HUES6 (cell line): ENCODE data around the gene SDF2L1.
"Not testable (repeated sequence)": the region's sequence is repeated elsewhere in the genome, so short reads cannot be mapped to it uniquely, and the experiment has no call there.

Experiments used
- H3K27ac ChIP-seq: 2 replicates; pipeline ENCODE4 v1.7.0; 2013; ENCODE audit warnings: low read depth, mild to moderate bottlenecking, low read length, inconsistent platforms
- H3K27me3 ChIP-seq: 2 replicates; pipeline ENCODE4 v1.6.1; 2013; ENCODE audit warnings: low read length; ENCODE audit not compliant: control insufficient read depth, insufficient read depth
- H3K36me3 ChIP-seq: 2 replicates; pipeline ENCODE4 v1.6.1; 2013; ENCODE audit warnings: low read length; ENCODE audit not compliant: control insufficient read depth, insufficient read depth
- H3K4me1 ChIP-seq: 2 replicates; pipeline ENCODE4 v1.6.1; 2013; ENCODE audit warnings: low read length; ENCODE audit not compliant: control insufficient read depth, insufficient read depth
- H3K4me3 ChIP-seq: 2 replicates; pipeline ENCODE4 v1.5.1; 2013; ENCODE audit warnings: low read depth, low read length
- H3K9ac ChIP-seq: one replicate; pipeline ENCODE4 v1.6.1; 2013; ENCODE audit warnings: mild to moderate bottlenecking, low read length
- H3K9me3 ChIP-seq: 2 replicates; pipeline ENCODE4 v1.6.1; 2013; ENCODE audit warnings: low read depth, low read length; ENCODE audit not compliant: control insufficient read depth, insufficient read depth

SDF2L1 gene

DNA sequence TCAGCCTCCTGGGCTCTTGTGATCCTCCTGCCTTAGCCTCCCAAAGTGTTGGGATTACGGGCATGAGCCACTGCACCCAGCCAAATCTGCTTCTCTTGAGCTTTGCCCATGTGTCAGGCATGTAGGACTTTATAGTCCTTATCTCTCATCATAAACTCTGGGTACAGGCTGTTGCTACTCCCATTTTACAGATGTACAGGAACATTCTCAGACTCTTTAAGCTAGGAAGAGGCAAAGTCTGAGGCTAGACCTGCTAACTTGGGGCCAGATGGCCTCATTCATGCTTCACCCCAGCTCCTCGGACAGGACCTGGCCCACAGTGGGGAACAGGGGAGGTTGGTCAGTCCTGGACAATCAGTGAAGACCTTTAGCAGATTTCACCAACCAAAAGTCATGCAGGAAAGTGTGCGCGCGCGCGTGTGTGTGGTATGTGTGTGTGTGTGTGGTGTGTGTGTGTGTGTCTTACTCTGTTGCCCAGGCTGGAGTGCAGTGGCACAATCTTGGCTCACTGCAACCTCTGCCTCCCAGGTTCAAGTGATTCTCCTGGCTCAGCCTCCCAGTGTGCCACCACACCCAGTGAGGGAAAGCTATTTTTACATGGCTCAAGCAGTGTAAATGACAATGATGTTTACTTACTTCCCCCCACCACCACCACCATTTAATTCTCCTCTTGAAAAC, 36.1 kb upstream of the SDF2L1 start:
- H3K27ac ChIP-seq, result no peak overlapping the region
- H3K4me3 ChIP-seq, result no peak overlapping the region
- no peak overlapping the region for H3K9ac ChIP-seq
- peaks cover 29% of the 10 kb centered on the region for H3K36me3 ChIP-seq
- H3K27me3 ChIP-seq, result no peaks in the 10 kb centered on the region
- no peaks in the 10 kb centered on the region for H3K4me1 ChIP-seq
- H3K9me3 ChIP-seq, result no peaks in the 10 kb centered on the region

DNA sequence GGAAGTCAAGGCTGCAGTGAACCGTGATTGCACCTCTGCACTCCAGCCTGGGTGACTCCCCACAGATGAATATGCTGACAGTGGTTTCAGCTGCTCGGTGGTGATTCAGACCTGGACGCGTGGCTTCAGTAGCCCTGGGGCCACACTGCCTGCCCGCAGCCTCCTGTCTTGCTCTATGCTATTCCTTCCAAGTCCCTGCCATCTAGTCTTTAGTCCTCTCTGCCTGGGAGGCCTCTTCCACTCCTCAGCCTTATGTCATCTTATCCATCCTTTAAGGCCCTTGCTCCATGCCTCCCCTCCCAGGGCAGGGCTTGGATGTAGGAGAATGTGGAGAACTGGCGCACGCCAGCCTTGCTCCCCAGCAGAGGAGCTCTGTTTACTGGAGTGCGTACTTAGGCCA, 35.3 kb upstream of the SDF2L1 start:
- H3K4me3 ChIP-seq, result no peak overlapping the region
- peaks cover 37% of the 10 kb centered on the region for H3K36me3 ChIP-seq
- H3K27me3 ChIP-seq, result no peaks in the 10 kb centered on the region
- no peak overlapping the region for H3K9ac ChIP-seq
- H3K27ac ChIP-seq, result no peak overlapping the region
- H3K9me3 ChIP-seq, result no peaks in the 10 kb centered on the region
- no peaks in the 10 kb centered on the region for H3K4me1 ChIP-seq

DNA sequence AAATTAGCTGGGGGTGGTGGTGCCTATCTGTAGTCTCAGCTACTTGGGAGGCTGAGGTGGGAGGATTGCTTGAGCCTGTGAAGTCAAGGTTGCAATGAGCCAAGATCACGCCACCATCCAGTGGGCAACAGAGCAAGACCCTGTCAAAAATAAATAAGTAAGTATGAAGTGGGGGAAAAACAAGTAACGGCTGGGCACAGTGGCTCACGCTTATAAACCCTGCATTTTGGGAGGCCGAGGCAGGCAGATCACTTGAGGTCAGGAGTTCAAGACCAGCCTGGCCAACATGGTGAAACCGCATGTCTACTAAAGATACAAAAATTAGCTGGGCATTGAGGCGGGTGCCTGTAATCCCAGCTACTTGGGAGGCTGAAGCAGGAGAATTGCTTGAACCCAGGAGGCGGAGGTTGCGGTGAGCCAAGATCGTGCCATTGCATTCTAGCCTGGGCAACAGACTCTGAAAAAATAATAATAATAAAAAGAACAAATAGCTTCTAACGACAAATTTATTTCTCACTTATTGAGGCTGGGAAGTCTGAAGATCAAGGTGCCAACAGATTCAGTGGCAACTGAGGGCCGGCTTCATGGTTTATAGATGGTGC, 32.4 kb upstream of the SDF2L1 start:
- not testable (repeated sequence) for H3K27me3 ChIP-seq, H3K4me1 ChIP-seq, H3K27ac ChIP-seq, H3K4me3 ChIP-seq, H3K9me3 ChIP-seq, H3K9ac ChIP-seq
- H3K36me3 ChIP-seq, result peaks cover 52% of the 10 kb centered on the region

DNA sequence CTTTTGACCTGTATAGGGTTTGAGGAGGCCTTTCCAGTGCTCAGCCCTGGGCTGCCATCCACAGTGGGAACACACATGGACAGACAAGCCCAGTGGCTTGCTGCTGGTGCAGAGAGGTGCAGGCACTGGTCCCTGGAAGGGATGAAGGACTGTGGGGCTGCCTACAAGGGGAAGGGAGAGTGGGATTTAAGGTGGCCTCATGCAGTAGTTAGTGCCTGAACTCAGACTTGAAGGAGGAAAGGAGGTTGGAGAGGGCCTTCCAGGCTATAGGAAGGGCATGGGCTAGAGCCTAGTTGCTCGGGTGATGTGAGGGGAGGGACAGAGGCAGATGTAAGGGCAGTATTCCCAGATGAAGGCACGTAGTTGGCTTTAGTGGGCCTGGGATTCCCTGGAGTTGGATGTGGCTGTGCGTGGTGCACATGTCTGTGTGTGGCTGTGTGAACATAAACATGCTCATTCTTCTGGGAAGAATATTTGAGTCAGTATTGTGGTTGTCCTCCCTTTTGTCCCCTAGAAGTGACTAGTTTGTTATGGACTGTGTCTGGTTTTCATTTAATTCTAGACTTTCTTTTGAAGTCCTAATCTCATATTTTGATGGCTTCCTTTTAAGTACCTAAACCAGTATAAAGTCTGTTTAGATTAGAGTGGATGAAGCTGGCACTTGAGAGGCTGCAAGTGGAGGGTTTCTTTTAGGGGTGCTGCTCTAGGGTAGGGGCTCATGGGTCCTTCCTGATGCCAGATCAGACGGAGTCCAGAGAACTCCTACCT, 30.7 kb upstream of the SDF2L1 start:
- Histone ChIP-seq H3K36me3 (peaks cover 53% of the 10 kb centered on the region), H3K27me3 (no peaks in the 10 kb centered on the region), H3K9me3 (no peaks in the 10 kb centered on the region)

DNA sequence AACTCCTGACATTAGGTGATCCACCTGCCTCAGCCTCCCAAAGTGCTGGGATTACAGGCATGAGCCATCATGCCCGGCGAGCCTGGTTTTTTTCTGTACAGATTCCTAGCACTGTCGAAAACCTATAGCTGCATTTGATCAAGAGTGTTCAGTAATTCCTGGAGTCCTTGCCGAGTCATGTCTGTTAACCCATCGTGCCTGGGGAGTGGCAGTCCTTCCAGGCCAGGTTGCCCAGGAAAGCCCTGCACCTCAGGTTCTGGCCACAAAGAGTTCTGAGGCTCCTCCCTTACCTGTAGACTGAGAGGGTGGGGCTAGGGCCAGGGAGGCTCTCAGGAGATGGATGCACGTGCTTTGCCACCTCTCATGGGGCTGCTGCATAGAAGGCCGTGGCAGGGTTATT, 29.2 kb upstream of the SDF2L1 start:
- H3K4me3 ChIP-seq, result no peak overlapping the region
- no peak overlapping the region for H3K27ac ChIP-seq
- H3K4me1 ChIP-seq, result no peaks in the 10 kb centered on the region
- no peaks in the 10 kb centered on the region for H3K27me3 ChIP-seq
- peaks cover 48% of the 10 kb centered on the region for H3K36me3 ChIP-seq
- no peaks in the 10 kb centered on the region for H3K9me3 ChIP-seq
- H3K9ac ChIP-seq, result no peak overlapping the region

More for the DNA sequence above, 30.7 kb upstream of the SDF2L1 start:
- Histone ChIP-seq H3K9ac (no peak overlapping the region), H3K4me3 (no peak overlapping the region), H3K4me1 (no peaks in the 10 kb centered on the region), H3K27ac (no peak overlapping the region)

DNA sequence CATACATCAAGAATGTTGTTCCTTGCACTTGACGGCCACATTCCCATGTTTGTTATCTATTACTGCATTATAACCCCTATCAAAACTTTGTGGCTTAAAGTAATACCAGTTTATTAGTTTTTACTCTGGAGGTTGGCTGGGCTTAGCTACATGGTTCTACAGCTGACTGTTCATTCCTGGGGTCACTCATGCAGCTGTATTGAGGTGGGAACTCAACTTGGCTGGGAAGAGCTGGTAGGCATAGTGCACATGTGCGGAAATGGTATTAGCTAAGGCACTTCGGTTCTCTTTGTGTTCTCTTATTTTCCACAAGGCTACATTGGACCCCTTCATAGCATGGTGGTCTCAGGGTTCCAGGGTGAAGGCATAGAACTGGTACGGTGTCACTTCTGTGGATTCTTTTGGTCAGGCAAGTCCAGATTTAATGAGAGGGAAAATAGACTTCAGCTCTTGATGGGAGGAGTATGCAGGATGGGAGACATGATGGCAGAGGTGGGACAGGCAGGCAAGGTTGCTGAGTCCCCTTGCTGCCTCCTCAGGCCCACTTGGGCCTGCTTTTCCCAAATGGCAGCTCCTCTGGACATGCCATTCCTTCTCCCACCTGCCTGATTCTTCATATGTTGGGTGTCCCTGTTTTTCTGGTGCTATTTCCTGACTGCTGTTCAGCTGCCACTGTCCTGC, 28.4 kb upstream of the SDF2L1 start:
- Histone ChIP-seq H3K36me3 (peaks cover 49% of the 10 kb centered on the region), H3K9ac (no peak overlapping the region), H3K4me3 (no peak overlapping the region), H3K27me3 (no peaks in the 10 kb centered on the region), H3K27ac (no peak overlapping the region), H3K9me3 (no peaks in the 10 kb centered on the region), H3K4me1 (no peaks in the 10 kb centered on the region)

DNA sequence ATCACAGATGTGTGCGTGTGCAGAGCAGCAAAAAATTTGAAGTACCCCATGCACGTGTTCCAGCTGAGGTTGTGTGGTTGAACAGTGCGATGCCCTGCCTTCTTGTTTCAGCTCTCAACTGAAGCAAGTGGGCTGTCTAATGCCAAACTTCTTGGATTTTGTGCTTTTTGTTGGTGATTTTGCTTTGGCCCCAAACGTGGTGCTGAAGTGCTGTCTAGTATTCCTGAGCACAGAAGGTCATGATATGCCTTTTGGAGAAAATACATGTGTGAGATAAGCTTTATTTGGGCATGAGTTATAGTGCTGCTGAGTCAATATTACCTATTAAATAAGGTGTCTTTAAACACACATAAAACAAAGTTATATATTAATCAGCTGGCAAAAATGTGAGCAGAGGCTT, 26.4 kb upstream of the SDF2L1 start:
- no peaks in the 10 kb centered on the region for H3K4me1 ChIP-seq
- H3K4me3 ChIP-seq, result no peak overlapping the region
- peaks cover 51% of the 10 kb centered on the region for H3K36me3 ChIP-seq
- no peaks in the 10 kb centered on the region for H3K27me3 ChIP-seq
- no peak overlapping the region for H3K27ac ChIP-seq
- no peaks in the 10 kb centered on the region for H3K9me3 ChIP-seq
- H3K9ac ChIP-seq, result no peak overlapping the region

DNA sequence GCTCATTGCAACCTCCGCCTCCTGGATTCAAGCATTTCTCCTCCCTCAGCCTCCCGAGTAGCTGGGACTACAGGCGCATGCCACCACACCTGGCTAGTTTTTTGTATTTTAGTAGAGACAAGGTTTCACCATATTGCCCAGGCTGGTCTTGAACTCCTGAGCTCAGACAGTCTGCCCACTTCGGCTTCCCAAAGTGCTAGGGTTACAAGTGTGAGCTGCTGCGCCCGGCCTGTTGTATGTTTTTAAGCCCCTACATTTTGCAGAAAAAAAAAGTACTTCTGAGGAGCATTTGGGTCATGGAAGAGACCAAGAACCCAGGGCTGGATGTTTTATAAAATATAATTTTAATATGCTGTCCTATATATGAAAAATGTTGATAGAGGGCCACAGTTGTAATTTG, 24.8 kb upstream of the SDF2L1 start:
- H3K9ac ChIP-seq, H3K27me3 ChIP-seq, H3K27ac ChIP-seq, H3K4me1 ChIP-seq, H3K9me3 ChIP-seq, H3K4me3 ChIP-seq: not testable (repeated sequence)
- H3K36me3 ChIP-seq, result peaks cover 45% of the 10 kb centered on the region

DNA sequence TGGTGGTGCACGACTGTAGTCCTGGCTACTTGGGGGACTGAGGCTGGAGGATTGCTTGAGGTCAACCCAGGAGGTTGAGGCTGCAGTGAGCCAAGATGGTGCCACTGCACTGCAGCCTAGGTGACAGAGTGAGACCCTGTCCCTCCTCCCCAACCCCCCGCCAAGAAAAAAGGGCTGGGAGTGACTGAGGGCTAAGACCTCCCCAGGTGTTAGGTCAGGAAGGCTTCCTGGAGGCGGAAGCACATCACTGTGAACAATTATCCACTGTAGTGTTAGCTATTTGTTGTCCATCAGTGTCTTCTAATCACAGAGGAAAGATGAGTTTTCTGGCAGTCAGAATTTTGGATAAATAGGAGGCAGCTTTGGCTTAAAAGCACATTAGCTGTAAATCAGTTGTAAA, 21.1 kb upstream of the SDF2L1 start:
- no peaks in the 10 kb centered on the region; the same call in 1 of the 2 replicates for H3K4me1 ChIP-seq
- no peaks in the 10 kb centered on the region for H3K27me3 ChIP-seq
- H3K27ac ChIP-seq, result no peak overlapping the region
- no peak overlapping the region for H3K4me3 ChIP-seq
- H3K36me3 ChIP-seq, result peaks cover 33% of the 10 kb centered on the region
- no peak overlapping the region for H3K9ac ChIP-seq
- no peaks in the 10 kb centered on the region for H3K9me3 ChIP-seq

DNA sequence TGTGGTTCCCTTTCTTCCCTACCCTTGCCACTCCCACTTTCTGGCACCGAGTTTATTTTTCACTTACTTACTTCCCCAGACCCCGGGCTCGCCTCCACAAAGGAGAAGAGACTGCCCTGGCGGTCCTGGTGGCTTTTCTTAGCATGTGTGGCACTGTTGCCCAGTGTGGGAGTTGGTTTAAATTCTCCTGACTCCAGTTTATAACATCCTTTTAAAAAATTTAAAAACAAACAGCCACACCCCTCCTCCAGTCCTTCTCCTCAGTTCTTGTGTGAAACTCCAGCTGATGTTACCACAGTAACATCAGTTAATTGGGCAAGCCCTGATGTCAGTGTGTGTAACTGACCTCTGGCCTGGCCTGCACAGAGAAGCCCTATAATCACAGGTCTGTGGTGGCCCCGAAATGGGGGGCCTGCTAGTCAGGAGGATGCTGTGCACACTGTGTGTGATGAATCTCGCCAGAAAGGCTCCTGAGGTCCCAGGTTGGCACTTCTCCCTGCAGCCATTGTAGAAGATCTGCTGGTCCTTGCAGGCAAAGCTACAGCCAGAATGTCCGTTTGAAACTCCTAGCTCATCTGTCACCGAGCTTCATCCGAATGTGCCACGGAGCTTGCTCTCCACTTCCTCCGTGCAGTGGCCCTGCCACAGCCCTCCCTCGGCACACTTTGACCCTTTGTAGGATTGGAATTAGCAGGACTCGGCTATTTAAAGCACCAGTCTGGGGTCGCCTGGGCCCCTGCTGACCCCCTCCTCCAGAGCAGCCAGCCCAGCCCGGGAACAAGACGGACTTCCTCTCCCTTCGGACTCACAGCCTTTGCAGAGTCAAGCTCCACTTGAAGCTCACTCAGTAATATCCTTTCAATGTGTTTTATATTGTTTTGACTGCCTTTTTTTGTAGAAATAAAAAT, 19.8 kb upstream of the SDF2L1 start:
- H3K4me3 ChIP-seq, result no peak overlapping the region
- no peak overlapping the region for H3K9ac ChIP-seq
- peaks cover 32% of the 10 kb centered on the region for H3K36me3 ChIP-seq
- H3K27me3 ChIP-seq, result no peaks in the 10 kb centered on the region
- H3K4me1 ChIP-seq, result no peaks in the 10 kb centered on the region; the same call in 1 of the 2 replicates
- H3K9me3 ChIP-seq, result no peaks in the 10 kb centered on the region
- no peak overlapping the region for H3K27ac ChIP-seq
